ENCODE data around the gene INPP5J. TPM values are rescaled to one million over a fixed set of nuclear protein-coding genes. Genes with fewer than 3 reads are reported as not detected.

Gene INPP5J
- total RNA-seq, 1 experiment from 2014 or later, result 6.2 TPM

GRCh38 chr22:31121403-31121802 is 1.4 kb upstream of the INPP5J start:
- Mint-ChIP-seq H3K4me3 (no peak overlapping the region), H3K27me3 (ENCODE audit: low read depth) (peaks cover 3% of the 10 kb centered on the region; the same call in 1 of the 2 replicates), H3K27ac (no peak overlapping the region), H3K36me3 (no peaks in the 10 kb centered on the region), H3K4me1 (peaks cover 28% of the 10 kb centered on the region), H3K9me3 (no peaks in the 10 kb centered on the region)
- CTCF ChIA-PET, result interaction anchor here (1.6 to 3.0 kb wide), 3 partner anchors 14 to 19 kb away, joined by 5 to 23 read pairs (median 15); partner anchors contain the start of genes PLA2G3 and SELENOM
- POLR2A ChIA-PET, result no interaction called here
- DNase-seq (ENCODE audit: low spot score) (no peak), ATAC-seq (no peak)
- TF ChIP-seq ATF1 (CRISPR knock-in tag; IDR thresholded peaks at IDR 0.05) (no peak), E2F4 (CRISPR knock-in tag; IDR thresholded peaks at IDR 0.05; ENCODE audit: borderline replicate concordance, low read depth) (no peak), ETV6 (CRISPR knock-in tag; IDR thresholded peaks at IDR 0.05) (no peak), GABPB1 (CRISPR knock-in tag; IDR thresholded peaks at IDR 0.05) (no peak), EMX1 (CRISPR knock-in tag; IDR thresholded peaks at IDR 0.05) (no peak), FOXK1 (CRISPR knock-in tag; IDR thresholded peaks at IDR 0.05) (no peak), ZNF263 (CRISPR knock-in tag; IDR thresholded peaks at IDR 0.05; ENCODE audit: low read depth) (no peak)

- H3K27me3 Mint-ChIP-seq (ENCODE audit: low read depth), result peaks cover 3% of the 10 kb centered on the region; the same call in 1 of the 2 replicates
- POLR2A ChIA-PET, result interaction anchor here (0.5 to 0.8 kb wide), 2 partner anchors 18 to 547 kb away, joined by 4 read pairs; partner anchors contain the start of gene PLA2G3
- H3K4me3 Mint-ChIP-seq, result no peak overlapping the region; the same call in 1 of the 2 replicates
- no peaks in the 10 kb centered on the region for H3K9me3 Mint-ChIP-seq
- CTCF ChIA-PET, result interaction anchor here (0.8 to 1.8 kb wide), 4 partner anchors 15 to 37 kb away, joined by 3 to 10 read pairs (median 4); partner anchors contain the start of gene SELENOM
- peaks cover 29% of the 10 kb centered on the region for H3K4me1 Mint-ChIP-seq
- no peaks in the 10 kb centered on the region for H3K36me3 Mint-ChIP-seq
- no peak overlapping the region for H3K27ac Mint-ChIP-seq
- no peak for TF ChIP-seq ESRRA (CRISPR knock-in tag; IDR thresholded peaks at IDR 0.05; ENCODE audit: borderline replicate concordance)
- TF ChIP-seq NFE2L1 (CRISPR knock-in tag; IDR thresholded peaks at IDR 0.05), result no peak
- no peak for TF ChIP-seq HMGXB4 (CRISPR knock-in tag; IDR thresholded peaks at IDR 0.05)
- TF ChIP-seq E2F5 (CRISPR knock-in tag; IDR thresholded peaks at IDR 0.05), result no peak
- TF ChIP-seq NR2C2 (CRISPR knock-in tag; IDR thresholded peaks at IDR 0.05), result no peak
- no peak for TF ChIP-seq RORB (CRISPR knock-in tag; IDR thresholded peaks at IDR 0.05)
- TF ChIP-seq IRF1 (CRISPR knock-in tag; IDR thresholded peaks at IDR 0.05), result no peak
- no peak for TF ChIP-seq SOX15 (CRISPR knock-in tag; IDR thresholded peaks at IDR 0.05)
- no peak for TF ChIP-seq ZNF423 (CRISPR knock-in tag; IDR thresholded peaks at IDR 0.05)
- no peak for TF ChIP-seq ERG (CRISPR knock-in tag; IDR thresholded peaks at IDR 0.05)
- no peak for TF ChIP-seq E2F1 (CRISPR knock-in tag; IDR thresholded peaks at IDR 0.05)
- no peak for TF ChIP-seq GABPB1 (CRISPR knock-in tag; IDR thresholded peaks at IDR 0.05)
- no peak for TF ChIP-seq GRHL2 (CRISPR knock-in tag; IDR thresholded peaks at IDR 0.05; ENCODE audit: insufficient replicate concordance, severe bottlenecking)
- no peak for TF ChIP-seq ATF1 (CRISPR knock-in tag; IDR thresholded peaks at IDR 0.05)
- no peak for TF ChIP-seq ZNF138 (CRISPR knock-in tag; conservative IDR thresholded peaks at IDR 0.05)
- no peak for TF ChIP-seq AR (CRISPR knock-in tag; IDR thresholded peaks at IDR 0.05)
- TF ChIP-seq ZBTB43 (CRISPR knock-in tag; IDR thresholded peaks at IDR 0.05), result no peak
- no peak for TF ChIP-seq NR1H2 (CRISPR knock-in tag; IDR thresholded peaks at IDR 0.05)
- no peak for TF ChIP-seq TP53 (CRISPR knock-in tag; IDR thresholded peaks at IDR 0.05)
- TF ChIP-seq JAZF1 (CRISPR knock-in tag; IDR thresholded peaks at IDR 0.05), result no peak
- ATAC-seq (no peak; the same call in 1 of the 2 replicates), DNase-seq (ENCODE audit: low spot score) (no peak)
Measured at GRCh38 chr22:31122196-31122531, 602 bp upstream of the INPP5J start.

Measured in WTC11 (cell line).